Sigmoid colon (tissue), 4 donors: ENCODE measurements around the gene DDX51.

Experiments used
- CTCF ChIP-seq, 4 experiments: fragments of 450-650 bp in 3 of 4; fragments of 200-600 bp in 1 of 4; IDR thresholded peaks; one replicate each; pipeline ENCODE4 v1.5.1; 2016 to 2019; ENCODE audit warnings: antibody characterized with exemption in 4 of 4, mild to moderate bottlenecking in 3 of 4, moderate library complexity in 2 of 4
- EP300 ChIP-seq, 4 donors: sonication (generic); formaldehyde crosslinking; IDR thresholded peaks; one replicate each; pipeline ENCODE4 v1.6.1; 2017; ENCODE audit warnings: antibody characterized with exemption in 4 of 4
- POLR2A ChIP-seq, 2 donors: fragments of 450-650 bp; IDR thresholded peaks; one replicate each; pipeline ENCODE4 v1.6.1; 2016; ENCODE audit warnings: antibody characterized with exemption in 2 of 2, mild to moderate bottlenecking in 2 of 2, moderate library complexity in 2 of 2
- POLR2AphosphoS5 ChIP-seq, 4 donors: sonication (generic); formaldehyde crosslinking; IDR thresholded peaks; one replicate each; pipeline ENCODE4 v1.6.1; 2017; ENCODE audit warnings: antibody characterized with exemption in 4 of 4

- TF ChIP-seq EP300 (IDR thresholded peaks at IDR 0.05), result no peak
- no peak for TF ChIP-seq CTCF (IDR thresholded peaks at IDR 0.05)
- no peak for TF ChIP-seq POLR2AphosphoS5 (IDR thresholded peaks at IDR 0.05)
- TF ChIP-seq POLR2A (IDR thresholded peaks at IDR 0.05), result no peak
These were observed 8.3 kb upstream of the DDX51 start for GRCh38 chr12:132152411-132152821.
